Cerebellar nuclear complex (tissue), 1 donor: Measurements from ENCODE around the gene UBE2O.

Experiments
- DNase-seq, 2 experiments: peaks; one replicate each; lab custom pipeline; 2025; lab: John Stamatoyannopoulos, UW

UBE2O gene

DNA sequence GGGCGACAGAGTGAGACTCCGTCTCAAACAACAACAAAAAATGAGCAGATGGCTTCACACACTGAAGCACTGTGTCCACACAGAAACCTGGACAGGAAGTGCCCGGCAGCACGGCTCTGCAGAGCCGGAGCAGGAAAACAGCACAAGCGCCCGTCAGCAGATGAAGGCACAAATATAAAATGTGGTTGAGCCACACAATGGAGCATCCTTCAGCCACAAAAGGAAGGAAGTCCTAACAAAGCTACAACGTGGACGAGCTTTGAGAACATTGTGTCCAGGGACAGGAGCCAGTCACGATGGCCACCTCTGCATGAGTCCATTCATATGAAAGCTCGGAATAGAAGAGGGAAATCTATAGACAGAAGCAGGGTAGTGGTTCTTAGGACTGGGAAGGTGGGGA lies 32.6 kb upstream of the UBE2O start:
- no peak for DNase-seq

DNA sequence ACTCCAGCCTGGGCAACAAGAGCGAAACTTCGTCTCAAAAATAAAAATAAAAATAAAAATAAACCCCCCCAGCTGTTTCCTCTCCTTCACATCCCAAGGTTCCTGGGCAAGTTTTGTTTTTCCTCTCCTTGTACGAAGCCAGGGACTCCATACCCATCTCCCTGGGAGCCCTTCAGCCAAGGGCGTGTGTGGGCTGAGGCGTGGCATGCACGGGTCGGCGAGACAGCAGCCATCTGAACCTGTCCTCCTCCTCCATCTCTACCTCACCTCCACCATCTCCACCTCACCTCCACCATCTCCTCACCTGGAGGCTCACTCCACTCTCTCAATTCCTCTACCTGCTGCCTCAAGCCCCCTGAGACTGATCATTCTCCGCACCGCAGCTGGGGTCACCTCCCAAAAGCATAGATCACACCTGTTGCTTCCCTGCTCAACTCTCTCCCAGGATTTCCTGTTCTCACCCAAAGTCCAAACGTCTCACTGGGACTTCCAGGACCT lies 31.3 kb upstream of the UBE2O start:
- no peak for DNase-seq

DNA sequence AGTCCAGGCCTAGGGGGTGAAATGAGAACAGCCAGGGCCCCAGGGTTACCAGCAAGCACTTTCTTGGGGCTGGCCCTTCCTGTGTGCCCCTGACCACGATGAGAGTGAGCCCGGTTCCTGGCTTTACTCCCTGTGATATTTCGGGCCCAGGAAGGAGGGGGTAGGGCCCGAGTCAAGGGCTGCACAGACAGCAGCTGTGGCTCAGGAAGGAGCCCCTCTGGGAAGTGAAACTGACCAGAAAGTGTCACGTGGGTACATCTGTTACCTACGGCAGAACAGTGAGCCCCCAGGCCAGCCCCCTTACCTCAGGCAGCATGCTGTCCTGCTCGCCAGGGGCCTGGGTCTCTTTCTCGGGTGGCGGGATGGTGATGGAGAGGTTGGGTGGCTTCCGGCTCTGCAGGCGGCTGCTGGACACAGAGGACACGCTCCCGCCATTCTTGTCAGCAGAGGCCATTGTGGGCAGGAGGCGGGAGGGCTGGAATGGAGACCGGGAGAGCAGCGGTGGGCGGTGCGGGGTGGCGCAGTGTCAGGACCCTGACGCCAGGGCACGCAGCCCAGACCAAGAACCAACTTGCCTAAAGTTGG lies 28.2 kb upstream of the UBE2O start:
- no peak for DNase-seq

DNA sequence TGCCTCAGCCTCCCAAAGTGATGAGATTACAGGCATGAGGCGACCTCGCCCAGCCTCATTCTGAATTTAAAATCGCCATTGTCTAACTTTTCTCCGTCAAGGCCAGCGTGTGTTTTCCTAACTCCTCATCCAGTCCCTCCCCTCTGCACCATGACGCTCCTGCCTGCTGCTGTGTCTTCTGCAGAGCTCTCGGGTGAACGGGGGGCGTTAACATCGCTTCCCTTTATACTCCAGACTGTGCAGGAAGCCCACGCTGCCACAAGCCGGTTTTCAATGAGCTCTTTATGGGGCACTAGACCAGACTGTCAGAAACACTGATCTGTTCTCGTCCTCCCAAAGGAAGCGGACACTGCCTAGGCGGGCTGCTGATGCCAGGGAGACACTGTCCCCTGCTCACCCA lies 27.7 kb upstream of the UBE2O start:
- DNase-seq, result no peak

DNA sequence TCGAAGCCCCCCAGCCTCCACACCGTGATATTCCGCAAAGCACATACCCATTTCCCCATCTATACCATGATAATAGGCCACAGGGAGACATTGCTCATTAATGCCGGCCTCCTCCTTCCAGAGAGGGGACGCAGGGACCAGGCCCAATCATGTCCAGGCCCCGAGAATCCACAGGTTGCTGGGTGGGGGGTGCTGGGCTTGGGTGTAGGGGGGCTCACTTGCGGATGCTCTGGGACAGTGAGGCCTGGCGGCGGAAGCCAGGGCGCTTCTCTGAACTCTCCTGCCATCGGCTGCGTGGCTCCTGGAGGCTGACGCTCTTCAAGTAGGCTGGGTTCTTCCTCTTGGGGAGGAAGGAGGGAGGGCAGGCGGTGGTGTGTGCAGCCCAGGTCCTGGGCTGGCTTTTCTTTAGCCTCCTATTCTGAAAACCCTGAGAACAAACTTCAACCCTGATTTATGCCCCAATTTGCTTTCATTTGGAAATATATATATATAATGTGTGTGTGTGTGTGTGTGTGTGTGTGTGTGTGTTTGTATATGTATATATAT lies 26.6 kb upstream of the UBE2O start:
- no peak for DNase-seq

DNA sequence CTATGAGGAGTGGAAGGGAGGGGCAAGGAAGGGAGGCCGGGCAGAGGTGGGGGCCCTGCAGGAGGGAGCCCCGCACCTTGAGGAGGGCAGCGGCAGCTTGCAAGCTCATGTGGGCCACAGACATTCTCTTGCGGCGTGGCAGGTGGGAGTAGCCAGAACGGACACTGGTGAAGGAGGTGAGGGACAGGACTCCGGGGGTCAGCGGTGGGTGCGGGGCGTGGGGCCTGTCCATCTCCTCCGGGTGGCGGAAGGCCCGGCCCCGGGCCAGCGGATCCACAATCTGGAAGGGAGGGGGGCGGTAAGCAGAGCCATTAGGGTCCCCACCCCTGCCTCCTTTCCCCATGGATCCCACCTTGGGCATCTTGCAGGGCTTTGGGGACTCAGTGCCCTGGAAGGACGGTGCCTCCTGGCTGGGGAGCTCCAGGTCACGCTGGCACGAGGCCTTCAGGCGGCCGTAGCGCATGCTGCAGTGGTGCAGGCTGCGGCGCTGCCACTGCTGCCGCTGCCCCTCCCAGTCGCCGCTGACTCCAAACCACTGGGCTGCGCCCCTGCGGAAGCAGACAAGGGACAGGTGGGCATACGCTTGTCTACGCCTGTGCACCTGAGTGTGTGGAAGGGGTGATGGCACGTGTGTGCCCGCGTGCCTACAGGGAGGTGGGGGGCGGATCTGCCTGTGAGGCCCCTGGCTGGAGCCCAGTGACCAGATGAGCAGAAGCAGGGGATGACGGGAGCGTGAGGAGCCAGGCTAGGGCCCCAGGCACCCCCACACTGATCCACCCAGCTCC lies 26.0 kb upstream of the UBE2O start:
- DNase-seq, result no peak

DNA sequence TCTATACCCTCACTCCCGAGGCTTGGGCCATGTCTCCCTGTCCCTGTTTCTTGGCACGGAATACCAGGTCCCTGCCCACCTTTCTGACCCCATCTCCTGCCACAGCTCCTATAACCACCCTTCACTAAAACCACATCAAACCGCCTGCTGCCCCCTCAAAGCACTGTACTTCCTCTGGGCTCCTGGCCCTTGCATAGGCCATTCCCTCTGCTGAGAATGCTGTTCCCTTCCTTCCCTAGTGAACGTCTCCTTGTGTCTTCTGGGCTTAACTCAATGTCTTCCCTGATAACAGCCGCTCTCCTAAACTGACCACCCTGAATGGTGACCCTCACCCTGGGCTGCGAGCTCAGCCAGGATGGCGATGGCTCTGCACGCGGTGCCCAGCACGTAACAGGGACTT lies 25.1 kb upstream of the UBE2O start:
- no peak for DNase-seq

DNA sequence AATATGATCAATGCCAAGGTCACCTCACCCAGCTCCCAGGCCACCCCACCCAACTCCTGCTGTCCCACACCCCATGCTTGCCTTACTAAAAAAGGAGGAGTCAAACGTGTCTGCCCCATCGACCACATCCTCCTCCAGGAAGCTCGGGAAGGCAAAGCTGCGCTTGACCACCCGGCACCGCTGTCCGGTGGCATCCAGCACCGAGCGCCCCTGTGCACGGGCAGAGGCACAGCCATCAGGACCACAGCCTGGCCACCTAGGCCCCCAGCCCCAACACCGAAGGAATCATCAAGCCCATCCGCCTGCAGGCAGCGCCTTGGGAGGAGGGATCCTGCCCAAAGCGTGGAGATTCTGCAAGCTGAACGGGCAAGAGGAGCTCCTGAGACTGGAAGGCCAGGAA lies 24.6 kb upstream of the UBE2O start:
- no peak for DNase-seq

DNA sequence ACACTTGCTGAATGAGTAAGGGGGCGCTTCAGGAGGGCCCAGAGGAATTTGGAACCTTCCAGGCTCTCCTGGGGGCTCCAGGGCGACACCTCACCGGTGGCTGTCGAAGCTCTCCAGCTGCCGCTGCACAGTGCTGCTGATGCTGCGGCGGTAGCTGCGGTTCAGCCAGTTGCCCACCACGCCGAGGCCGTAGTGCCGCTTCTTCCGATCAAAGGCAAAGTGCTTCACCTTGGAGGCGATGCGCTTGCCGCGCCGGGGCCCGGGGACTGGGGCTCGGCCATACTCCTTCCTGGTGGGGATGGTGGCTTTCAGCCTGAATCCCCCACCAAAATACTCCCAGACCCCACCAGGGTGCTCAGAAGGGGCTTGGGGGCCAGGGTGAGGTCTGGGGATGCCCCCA lies 23.8 kb upstream of the UBE2O start:
- DNase-seq, result no peak

DNA sequence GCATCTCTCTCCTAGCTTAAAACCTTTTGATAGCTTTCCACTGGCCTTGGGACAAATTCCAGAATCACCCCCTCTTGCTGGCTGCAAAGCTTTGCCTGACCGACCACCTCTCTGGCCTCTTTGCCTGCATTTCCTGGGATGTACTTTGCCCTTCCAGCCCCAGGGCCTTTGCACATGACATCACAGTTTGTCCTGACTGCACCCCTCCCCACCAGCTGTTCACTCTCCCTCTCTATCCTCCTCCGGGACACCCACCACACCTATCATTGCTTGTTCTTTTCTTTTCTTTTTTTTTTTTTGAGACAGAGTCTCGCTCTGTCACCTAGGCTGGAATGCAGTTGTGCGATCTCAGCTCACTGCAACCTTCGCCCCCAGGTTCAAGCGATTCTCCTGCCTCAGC lies 22.4 kb upstream of the UBE2O start:
- DNase-seq, result no peak

DNA sequence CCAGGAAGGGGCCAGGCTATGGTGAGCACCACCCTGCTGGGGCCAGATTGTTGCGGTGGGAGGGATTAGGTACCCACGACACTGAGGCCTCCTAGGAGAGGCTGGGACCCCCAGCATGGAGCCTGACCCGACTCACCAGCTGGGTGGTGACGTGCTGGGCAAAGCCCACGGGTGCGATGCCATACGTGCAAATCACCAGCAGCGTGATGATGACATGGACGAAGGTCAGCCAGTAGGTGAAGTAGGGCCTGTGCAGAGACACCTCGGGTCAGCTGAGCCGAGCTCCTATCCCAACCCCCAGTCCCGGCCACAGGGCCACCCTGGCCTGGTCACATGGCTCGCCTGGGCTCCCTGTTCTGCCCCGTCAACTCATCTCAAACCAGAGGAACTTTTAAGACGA lies 21.9 kb upstream of the UBE2O start:
- no peak for DNase-seq

DNA sequence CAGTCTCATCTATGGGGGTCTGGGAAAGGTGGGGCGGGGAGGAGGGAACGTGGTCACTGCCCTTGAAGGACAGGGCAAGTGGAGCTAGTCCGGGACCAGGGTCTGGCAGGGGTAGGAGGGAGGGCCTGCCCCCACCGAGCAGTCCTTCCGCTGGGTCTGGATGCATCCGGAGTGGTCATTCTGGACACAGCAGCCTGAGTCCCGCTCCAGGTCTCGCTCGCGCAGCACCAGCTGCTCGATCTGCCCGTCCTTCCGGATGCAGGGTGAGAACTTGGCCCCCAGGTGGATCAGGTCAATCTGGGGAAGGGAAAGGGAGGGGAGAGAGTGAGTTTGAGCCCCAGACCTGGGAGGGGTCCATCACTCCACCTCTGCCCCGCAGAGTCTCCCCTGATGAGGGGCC lies 21.3 kb upstream of the UBE2O start:
- DNase-seq, result no peak

DNA sequence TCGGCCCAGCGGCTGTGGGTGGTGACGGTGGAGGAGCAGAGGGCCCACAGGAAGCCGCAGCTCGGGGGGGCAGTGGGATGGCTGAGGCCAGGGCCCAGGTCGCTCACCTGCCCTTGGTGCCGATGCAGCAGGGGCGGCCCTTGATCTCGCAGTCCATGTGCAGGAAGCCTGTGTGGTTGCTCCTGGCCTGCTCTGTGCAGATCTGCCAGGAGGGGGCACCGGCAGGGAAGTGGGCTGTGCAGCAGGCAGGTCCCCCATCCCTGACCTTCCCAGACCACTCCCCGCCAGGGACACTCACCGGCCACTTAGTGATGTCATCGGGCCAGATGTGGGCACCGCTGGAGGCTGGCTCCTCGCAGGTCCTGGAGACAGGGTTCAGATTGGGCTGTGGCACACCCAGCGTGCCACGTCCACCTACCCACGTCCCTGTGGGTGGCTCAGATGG lies 20.6 kb upstream of the UBE2O start:
- DNase-seq, result no peak

DNA sequence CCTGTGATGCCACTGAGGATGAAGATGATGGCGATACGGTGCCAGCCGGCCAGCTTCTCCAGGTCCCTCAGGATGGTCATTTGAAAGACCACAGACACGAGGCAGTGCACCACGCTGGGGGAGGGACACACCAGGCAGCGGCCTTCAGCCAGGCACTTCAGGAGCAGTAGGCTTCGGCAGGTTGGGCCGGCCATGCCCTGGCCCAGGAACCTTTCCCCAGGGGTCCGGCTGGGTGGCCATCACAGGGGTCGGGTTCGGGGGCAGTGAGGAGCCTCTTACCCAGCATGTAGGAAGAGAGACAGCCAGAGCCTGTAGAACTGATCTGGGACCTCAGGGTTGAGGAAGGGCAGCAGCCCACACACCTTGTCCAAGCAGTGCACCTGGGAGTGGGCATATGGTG lies 19.8 kb upstream of the UBE2O start:
- no peak for DNase-seq

DNA sequence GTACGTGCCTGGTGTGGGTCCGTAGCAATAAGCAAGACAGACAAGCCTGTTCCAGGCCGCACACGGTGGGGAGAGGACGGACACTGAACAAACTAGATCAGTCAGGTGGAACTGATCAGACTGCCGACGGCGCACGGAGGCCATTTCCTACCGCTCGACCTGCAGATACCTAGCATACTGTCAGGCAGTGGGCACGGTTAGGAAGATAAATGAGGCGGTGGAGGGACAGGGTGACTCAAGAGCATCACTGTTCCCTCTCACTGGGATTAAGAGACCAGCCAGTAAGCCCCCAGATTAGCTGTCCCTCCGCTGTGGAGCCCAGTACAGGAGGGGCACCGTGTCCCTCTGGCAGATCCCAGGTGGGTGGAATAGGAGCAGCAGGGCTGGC lies 19.3 kb upstream of the UBE2O start:
- no peak for DNase-seq

DNA sequence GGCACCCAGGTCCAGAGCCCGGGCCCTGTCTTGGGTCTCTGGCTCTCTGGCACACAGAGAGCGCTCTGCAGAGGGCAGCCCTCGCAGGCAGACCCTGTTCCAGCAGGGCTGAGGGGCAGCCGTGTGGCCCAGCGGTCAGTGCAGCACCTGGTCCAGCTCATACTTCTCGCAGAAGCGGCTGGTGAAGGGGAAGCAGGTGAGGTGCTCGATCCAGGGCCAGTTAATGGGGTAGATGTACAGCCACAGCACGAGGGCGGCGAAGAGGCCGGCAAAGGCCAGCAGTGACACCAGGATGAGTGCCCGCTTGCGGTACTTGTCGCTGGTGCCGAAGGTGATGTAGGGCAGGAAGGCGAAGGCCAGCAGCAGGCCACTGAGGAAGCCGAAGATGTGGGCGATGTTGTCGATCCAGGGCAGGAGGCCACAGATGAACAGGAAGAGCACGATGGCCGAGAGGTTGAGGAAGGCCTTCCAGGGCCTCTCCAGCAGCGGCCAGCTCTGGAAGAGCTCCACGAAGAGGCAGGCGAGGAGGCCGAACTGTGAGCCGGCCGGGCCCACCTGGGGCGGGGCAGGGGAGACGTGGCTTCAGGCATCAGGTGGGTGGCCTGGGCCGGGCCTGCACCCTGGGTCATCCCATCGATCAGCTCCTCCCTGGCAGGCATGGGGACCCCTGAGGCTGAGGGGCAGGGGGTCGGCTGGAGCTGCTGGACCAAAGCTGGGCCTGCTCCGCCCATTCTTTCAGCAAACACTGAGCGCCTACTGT lies 18.7 kb upstream of the UBE2O start:
- DNase-seq, result no peak

DNA sequence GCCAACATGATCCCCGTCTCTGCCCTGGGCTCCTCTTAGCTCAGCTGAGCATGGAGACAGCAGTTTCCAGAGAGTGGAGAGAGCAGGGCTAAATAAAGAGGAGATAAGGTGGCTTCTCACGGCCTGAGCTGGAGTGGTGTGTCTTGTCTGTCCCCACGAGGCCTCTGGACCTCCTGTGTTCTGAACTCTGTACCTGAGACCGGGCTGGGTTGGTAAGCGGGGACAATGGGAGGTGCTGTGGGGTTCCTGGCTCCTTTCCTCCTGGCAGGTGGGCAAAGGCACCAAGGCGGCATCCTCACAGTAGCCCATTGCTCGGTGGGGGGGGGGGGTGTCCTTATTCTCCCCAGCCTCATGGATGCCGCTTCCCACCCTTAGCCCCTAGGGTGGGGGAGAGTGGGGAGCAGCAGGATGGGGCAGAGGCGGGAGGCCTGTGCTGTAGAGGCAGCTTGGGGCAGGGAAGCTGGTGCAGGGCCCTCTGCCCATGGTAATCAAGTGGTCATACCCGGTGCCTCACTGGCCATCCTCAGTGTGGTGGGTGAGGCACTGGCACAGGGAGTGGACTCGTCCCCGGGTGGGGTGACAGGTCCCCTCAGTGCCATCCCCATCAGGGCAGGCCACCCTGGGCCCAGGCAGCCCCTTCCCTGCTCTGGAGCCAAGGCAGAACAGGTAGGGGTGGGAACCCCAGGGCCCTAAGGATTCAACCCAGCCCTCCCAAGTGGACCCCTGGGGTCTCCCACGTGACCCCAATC lies 17.2 kb upstream of the UBE2O start:
- DNase-seq, result no peak

DNA sequence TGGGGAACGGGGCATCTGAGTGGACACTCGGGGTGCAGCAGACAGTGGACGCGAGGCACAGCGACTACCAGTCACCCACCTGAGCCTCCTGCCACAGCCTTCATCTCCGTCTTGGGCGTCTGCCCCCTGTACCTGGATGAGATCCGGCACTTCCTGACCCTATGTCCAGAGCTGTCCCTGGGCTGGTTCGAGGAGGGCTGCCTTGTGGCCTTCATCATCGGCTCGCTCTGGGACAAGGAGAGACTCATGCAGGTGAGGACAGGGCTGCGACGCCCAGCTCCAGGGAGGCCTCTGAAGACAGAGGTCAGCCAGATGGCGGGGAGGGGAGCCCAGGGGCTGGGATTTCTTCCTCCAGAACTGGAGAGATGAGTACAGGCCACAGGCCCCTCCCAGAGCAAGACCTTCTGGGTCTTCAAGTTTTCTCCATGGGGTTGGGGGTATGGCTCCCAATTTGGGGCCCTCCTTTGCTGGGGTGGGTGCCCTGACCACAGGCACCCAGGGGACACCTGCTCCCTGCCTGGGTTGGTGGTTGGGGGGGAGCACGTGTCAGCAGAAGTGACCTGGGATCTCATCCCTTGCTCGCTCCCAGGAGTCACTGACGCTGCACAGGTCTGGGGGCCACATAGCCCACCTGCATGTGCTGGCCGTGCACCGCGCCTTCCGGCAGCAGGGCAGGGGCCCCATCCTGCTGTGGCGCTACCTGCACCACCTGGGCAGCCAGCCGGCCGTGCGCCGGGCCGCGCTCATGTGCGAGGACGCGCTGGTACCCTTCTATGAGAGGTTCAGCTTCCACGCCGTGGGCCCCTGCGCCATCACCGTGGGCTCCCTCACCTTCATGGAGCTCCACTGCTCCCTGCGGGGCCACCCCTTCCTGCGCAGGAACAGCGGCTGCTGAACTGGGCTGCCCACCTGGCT lies 16.4 kb upstream of the UBE2O start:
- no peak for DNase-seq

DNA sequence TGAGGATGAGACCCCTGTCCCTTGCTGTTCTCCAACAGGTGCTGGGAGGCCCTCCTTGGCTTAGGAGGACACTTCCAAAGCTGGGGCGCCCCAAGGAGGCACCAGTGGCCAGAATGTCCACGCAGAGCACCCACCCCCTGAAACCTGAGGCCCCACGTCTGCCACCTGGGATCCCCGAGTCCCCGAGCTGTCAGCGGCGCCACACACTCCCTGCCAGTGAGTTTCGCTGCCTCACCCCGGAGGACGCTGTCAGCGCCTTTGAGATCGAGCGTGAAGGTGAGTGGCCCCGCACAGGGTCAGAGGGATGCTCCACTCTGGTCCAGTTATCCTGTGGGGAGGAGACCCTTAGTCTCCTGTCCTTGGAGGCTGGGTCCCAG lies 15.7 kb upstream of the UBE2O start:
- no peak for DNase-seq

DNA sequence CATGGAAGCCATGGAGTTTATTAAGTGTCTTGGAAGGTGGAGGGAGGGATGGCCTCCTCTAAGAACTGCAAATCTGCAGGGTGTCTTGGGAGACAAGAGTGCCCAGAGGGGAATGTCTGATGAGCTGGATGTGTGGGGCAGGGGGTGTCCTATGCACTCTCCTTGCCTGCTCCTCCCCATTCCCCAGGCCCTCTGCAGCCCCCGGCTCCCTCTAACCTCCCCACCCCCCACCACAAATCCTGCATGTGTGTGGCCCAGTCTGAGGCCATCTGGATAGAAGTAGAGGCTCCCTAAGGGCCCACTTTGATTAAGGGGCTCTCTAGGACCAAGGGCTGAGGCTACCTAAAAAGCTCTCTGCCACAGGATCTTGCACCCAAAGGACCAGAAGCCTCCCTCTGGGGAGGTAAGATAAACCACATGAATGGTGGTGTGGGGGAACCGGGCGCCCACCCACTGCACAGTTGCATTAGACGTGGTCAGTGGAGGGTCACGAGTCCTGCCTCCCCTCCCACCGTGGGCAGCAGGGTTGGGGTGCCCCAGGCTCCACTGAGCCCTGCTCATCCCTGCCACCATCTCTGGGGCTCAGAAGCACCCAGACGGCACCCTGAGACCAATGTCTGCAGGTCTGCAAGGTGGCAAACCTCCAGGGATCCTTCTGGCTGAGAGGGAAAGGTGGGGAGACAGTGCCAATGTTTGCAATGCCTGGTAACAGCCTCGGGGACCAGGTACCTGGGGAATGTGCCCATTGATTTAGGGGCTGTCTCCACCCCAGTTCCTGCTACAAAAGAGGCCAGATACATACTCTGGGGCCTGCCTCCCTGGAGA lies 15.1 kb upstream of the UBE2O start:
- no peak for DNase-seq
